Kidney (tissue), 14 donors: Measurements from ENCODE around the gene MCF2L. TPM values are rescaled to one million over a fixed set of nuclear protein-coding genes. Genes with fewer than 3 reads are reported as not detected.

ENCODE experiments used
- DNase-seq, 5 donors: peaks; one replicate each; pipeline ENCODE4 v3.0.0-alpha.2; 2013 to 2020
- FAIRE-seq: peaks from 2 replicates; lab custom pipeline; 2012; peaks lifted over from hg19 to GRCh38; lab: Jason Lieb, UNC
- H3K27ac ChIP-seq, 2 donors: one replicate each; pipeline ENCODE4 v1.7.0; 2013; ENCODE audit warnings: low read depth in 2 of 2, low read length in 2 of 2, inconsistent platforms in 1 of 2
- H3K27me3 ChIP-seq: one replicate; pipeline ENCODE4 v1.7.1; 2013; ENCODE audit warnings: low read length, inconsistent platforms; ENCODE audit not compliant: control insufficient read depth, insufficient read depth
- H3K36me3 ChIP-seq, 3 donors: one replicate each; pipeline versions ENCODE4 v1.7.0 to v1.7.1; 2013; ENCODE audit warnings: low read length in 3 of 3, control low read depth in 1 of 3, inconsistent platforms in 1 of 3; ENCODE audit not compliant: insufficient read depth in 3 of 3, control insufficient read depth in 2 of 3
- H3K4me1 ChIP-seq, 3 donors: one replicate each; pipeline versions ENCODE4 v1.7.0 to v1.7.1; 2013; ENCODE audit warnings: low read length in 3 of 3, inconsistent platforms in 1 of 3, low read depth in 1 of 3; ENCODE audit not compliant: control insufficient read depth in 2 of 3, insufficient read depth in 2 of 3
- H3K4me3 ChIP-seq, 3 donors: one replicate each; pipeline versions ENCODE4 v1.7.0 to v1.8.1; 2013; ENCODE audit warnings: low read length in 3 of 3, control low read depth in 1 of 3, inconsistent platforms in 1 of 3
- H3K9ac ChIP-seq, 3 donors: one replicate each; pipeline versions ENCODE4 v1.7.0 to v1.7.1; 2013; ENCODE audit warnings: low read length in 3 of 3, control low read depth in 1 of 3, inconsistent platforms in 1 of 3
- H3K9me3 ChIP-seq, 3 donors: one replicate each; pipeline versions ENCODE4 v1.7.0 to v1.7.1; 2013; ENCODE audit warnings: low read length in 3 of 3, control low read depth in 1 of 3, inconsistent platforms in 1 of 3; ENCODE audit not compliant: control insufficient read depth in 2 of 3, insufficient read depth in 1 of 3
- CTCF ChIP-seq: IDR thresholded peaks from 3 replicates; pipeline ENCODE4 v1.5.1; 2012; ENCODE audit warnings: mild to moderate bottlenecking, moderate library complexity, borderline replicate concordance; ENCODE audit not compliant: insufficient read depth; ENCODE audit errors: extremely low read depth
- intact Hi-C: fragments of 100-400 bp; cut with DNase I; formaldehyde crosslinking; loops from one replicate; pipeline ENCODE4 v1.11.1; 2022
- polyA plus RNA-seq: library from polyadenylated mRNA; stranded (reverse); fragments of 350-450 nt; fragmentation: Illumina TruSeq; extraction: RNeasy Lipid Tissue Mini Kit (QIAGEN cat#74804); gene quantifications from one replicate; pipeline ENCODE4 v1.2.3, GENCODE V29; 2014; ENCODE audit warnings: low read depth, low replicate concordance; ENCODE audit not compliant: insufficient read depth
- total RNA-seq: library from RNA; stranded (reverse); fragmentation: NEBNext Ultra II Directional; extraction: Animal tissue kit (Norgen Biotek cat#: 25700); gene quantifications from one replicate; pipeline ENCODE4 v1.2.1, GENCODE V29; 2021
- donor health status: control.
- donor health status: control.
- donor health status: control.
- donor health status: control.
- donor health status: control.
- donor health status: DM: yes; HTN: yes; CAD: no.
- donor health status: Normal renal cell carcinoma (clear cell type).

MCF2L gene
- total and polyA plus RNA-seq, 2 donors from 2014 or later, result 12.1 to 61.9 TPM

GRCh38 chr13:113046883-113047244 is 77.8 kb downstream of the MCF2L start:
- peak in 2 of 5 donors; percentile 10 to 43 for DNase-seq
- H3K4me1 ChIP-seq, result no peaks in the 10 kb centered on the region
- no peak overlapping the region for H3K4me3 ChIP-seq
- intact Hi-C loops, result no loop called here
- TF ChIP-seq CTCF, result no peak
- no peak overlapping the region for H3K9ac ChIP-seq
- H3K9me3 ChIP-seq, result no peaks in the 10 kb centered on the region
- no peak for FAIRE-seq
- H3K36me3 ChIP-seq, result peaks cover 0 to 7% (median 3%) of the 10 kb centered on the region in 3 donors
- H3K27me3 ChIP-seq, result no peaks in the 10 kb centered on the region
- H3K27ac ChIP-seq, result no peak overlapping the region

- H3K27ac ChIP-seq, result no peak overlapping the region
- intact Hi-C loops, result no loop called here
- H3K4me1 ChIP-seq, result no peaks in the 10 kb centered on the region
- H3K4me3 ChIP-seq, result no peak overlapping the region
- no peaks in the 10 kb centered on the region for H3K27me3 ChIP-seq
- no peaks in the 10 kb centered on the region for H3K9me3 ChIP-seq
- H3K9ac ChIP-seq, result no peak overlapping the region
- H3K36me3 ChIP-seq, result peaks cover 0 to 9% (median 4%) of the 10 kb centered on the region in 3 donors
- no peak for TF ChIP-seq CTCF
- FAIRE-seq, result no peak
- peak in 1 of 5 donors; percentile 48 for DNase-seq
Observed at GRCh38 chr13:113047587-113047986, 78.6 kb downstream of the MCF2L start.

GRCh38 chr13:113048766-113049165 is 79.8 kb downstream of the MCF2L start:
- intact Hi-C loops, result no loop called here
- no peak for FAIRE-seq

More at GRCh38 chr13:113048766-113049165, 79.8 kb downstream of the MCF2L start:
- H3K27ac ChIP-seq, result no peak overlapping the region
- TF ChIP-seq CTCF, result no peak
- DNase-seq, result peak in 1 of 5 donors; percentile 59
- no peak overlapping the region for H3K9ac ChIP-seq
- H3K4me3 ChIP-seq, result no peak overlapping the region
- H3K9me3 ChIP-seq, result no peaks in the 10 kb centered on the region
- H3K4me1 ChIP-seq, result no peaks in the 10 kb centered on the region
- H3K36me3 ChIP-seq, result peaks cover 0 to 12% (median 12%) of the 10 kb centered on the region in 3 donors
- H3K27me3 ChIP-seq, result no peaks in the 10 kb centered on the region
